Measurements from ENCODE around the gene SULT4A1.
"Not testable (repeated sequence)": the region's sequence is repeated elsewhere in the genome, so short reads cannot be mapped to it uniquely, and the experiment has no call there.

SULT4A1 gene

DNA sequence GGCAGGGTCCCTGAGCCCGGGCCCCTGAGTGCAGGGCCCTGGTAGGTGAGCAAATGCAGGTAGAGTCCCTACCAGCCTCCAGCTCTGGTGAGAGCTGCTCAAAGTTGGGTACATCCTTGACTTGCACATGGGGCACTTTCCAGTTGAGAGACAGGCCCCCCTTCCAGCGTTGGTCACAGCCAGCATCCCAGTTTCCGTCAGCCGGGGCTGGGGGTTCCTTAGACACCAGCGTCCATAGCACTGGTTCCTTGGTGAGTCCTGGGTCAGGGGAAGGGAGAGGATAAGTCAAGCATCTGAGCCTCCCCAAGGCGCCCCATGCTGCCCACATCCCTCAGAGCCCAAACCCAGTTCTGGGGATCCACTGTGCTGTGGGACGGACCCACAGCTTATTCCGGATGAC is 23.9 kb upstream of the SULT4A1 start:
- no peak for DNase-seq (ENCODE audit: low spot score)

DNA sequence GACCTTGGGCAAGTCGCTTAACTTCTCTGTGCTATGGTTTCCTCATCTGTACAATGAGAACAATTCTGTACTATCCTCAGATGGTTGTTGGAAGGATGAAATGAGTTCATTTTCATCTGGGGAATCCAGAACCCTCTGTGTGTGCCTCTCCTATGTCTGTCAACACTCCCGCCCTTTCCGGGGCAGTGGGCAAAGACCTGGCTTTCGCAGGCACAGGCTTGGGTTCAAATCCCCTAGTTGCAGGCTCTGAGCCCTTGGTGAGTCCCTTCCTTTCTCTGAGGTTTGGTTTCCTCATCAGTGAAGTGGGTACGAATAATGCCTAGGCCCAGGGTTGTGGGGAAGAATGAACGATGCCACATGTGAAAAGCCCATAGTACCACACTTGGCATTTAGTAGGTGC is 23.5 kb upstream of the SULT4A1 start:
- no peak for DNase-seq (ENCODE audit: low spot score)

DNA sequence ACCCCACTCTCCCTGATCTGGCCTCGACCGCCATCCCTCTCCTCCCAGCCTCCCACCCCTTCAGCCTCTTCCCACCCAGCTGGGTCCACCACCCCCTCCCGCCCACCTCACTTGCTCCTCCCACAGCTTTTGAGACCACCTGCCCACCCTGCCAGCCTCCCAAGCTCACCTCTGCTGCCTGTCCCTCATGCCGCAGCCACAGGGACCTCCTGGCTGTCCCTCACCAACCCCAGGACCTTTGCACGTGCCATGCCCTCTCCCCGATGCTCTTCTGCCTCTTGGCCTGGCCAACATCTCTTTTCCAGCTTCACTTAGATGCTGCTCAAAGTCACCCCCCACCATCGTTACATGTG is 23.0 kb upstream of the SULT4A1 start:
- DNase-seq (ENCODE audit: low spot score), result no peak

DNA sequence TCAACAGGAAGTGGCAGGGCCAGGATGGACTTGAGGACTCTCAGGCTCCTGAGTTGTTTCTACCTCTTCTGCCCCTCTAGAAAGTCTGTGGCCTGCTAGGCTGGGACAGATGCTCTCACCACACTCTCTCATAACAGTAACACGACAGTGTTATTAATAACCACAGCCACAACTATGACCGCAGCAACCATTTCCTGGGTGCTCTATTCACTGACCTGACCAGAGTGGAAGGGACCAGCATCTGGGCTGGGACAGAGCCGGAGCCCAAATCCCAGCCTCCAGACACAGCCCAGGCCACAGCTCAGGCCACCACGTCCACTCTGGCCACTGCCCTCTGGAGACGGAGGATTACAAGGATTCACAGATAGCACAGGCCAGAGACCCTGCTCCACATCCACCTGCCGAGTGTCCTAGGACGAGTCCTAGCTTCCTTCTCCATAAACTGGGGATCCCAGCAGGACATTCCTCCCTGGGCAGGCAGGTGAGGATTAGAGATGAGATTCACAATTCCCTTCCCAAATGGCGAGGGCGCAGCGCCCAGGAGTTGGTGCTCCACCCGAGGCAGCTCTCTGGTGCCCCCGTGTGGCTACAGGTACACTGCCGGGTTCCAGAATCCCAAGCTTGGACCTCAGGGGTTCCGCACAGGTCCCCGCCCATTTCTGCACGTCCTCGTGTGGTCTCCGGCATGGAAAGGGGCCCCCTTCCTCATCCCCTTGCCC is 22.4 kb upstream of the SULT4A1 start:
- DNase-seq (ENCODE audit: low spot score), result peak; percentile 60

DNA sequence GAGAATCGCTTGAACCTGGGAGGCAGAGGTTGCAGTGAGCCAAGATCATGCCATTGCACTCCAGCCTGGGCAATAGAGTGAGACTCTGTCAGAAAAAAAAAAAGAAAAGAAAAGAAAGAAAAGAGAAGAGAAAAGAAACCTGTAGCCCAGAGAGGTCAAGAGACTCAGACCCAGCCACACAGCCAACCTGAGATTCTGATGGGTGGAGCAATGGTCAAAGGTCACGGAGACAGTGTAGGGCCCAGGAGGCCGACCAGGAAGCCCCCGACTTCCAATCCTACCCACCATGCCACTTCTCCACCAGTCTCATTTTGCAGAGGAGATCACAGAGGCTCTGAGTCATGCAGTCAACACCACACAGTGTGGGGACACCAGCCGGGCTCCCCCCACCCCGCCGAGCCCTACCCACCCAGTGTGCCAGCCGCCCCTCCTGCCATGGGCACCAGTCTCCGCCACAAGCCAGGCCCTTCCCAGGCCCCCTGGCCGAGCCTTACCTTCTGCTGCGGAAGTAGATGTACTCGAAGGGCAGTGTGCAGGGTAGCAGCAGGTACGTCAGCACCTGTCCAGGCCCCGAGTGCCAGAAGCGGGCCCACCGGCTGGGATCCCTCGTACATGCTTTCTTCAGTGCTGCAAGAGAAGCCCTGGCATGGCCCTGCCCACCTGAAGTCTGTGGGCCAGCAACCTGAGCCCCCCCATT is 21.6 kb upstream of the SULT4A1 start:
- DNase-seq (ENCODE audit: low spot score), result no peak

DNA sequence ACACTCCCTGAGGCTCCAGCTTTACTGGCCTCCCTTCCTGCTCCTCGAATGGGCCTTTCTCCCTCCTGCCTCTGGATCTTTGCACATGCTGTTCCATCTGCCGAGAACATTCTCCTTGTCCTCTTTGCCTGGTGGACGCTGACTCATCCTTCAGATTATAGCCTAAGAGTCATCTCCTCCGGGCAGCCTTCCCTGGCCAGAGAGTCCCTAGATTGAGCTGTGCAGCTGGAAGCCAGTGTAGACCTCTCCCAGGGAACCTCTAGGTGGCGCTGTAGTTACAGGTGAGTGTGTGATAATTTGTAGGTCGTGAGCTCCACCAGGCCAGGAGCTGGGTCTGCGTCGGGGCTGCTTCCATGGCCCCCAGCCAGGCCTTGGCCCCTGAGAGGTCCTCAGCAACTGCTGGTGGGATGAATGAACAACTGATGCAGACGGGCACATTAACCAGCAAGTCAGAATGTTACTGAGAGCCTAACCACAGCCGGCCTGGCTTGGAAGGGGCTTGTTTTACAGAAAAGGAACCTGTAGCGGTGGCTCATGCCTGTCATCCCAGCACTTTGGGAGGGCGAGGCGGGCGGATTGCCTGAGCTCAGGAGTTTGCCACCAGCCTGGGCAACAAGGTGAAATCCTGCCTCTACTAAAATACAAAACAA is 20.8 kb upstream of the SULT4A1 start:
- peak; percentile 83 for DNase-seq (ENCODE audit: low spot score)

DNA sequence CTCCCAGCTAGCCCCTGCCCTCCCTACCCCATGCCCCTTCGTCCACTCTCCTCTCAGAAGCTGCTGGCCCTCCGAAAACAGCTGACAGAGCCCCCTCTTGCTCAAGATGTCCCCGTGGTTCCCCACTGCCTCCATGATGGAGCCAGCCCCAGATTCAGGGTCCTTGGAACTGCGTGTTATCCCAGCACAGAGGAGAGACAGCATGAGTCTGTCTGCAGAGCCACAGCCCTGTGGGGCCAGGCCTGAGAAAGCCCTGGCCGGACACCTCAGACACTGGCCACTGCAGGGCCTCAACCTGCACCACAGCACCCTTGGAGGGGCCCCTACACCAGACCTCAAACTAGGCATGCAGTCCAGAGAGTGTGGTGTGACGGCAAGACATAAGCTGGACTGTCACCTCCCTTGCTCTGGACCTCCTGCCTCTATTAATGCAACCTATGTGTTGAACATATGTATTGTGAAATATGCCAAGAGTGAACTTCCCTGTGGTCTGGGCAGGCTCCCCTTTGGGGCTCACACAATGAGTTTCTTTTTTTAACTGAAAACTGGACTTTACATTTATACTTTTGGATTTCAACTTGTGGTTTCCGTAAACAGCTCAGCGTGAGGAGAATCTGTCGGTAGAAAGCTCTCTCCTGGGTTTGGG is 19.9 kb upstream of the SULT4A1 start:
- no peak for DNase-seq (ENCODE audit: low spot score)

DNA sequence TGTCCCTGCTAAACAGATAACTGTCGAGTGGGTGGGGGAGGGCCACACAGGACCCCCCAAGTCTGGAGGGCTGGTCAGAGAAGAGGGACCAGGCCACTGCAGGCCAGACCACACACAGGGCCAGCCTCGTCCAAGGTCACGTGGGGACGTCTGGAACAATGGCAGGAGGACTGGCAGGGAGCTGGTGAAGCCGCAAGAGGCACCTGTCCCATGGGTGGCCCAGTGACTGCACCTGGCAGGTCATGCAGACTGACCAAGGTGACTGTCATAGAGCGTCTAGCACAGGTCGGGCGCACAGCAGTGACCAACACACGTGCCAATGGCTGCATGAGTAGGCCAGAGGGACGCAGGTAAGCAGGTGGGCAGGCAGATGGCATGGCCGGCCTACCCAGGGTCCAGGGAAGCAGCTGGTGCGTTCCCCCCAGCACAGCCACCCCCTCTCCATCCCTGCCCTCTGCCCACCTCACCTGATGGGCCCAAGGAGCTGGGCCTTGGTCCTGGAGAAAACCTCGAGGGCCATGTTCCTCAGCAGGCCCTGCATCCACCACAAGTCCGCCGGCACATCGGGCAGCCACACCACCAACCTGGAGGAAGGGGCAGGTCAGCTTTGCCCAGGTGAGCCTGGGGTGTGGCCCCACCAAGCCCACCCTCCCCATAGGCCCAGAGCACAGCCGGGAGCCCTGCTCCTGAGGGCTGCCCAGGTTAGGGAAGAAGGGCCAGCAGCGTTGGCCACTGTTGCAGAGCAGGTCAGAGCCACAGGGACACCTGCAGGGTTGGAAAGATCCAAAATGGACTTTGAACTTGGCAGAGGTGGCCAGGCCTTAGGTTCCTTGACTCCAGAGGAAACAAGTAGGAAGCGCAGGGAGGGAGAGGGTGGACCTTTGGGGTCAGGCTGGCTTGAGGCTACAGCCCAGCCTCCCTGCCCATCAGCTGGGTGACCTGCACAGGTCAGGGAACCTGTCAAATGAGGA is 19.1 kb upstream of the SULT4A1 start:
- no peak for DNase-seq (ENCODE audit: low spot score)

DNA sequence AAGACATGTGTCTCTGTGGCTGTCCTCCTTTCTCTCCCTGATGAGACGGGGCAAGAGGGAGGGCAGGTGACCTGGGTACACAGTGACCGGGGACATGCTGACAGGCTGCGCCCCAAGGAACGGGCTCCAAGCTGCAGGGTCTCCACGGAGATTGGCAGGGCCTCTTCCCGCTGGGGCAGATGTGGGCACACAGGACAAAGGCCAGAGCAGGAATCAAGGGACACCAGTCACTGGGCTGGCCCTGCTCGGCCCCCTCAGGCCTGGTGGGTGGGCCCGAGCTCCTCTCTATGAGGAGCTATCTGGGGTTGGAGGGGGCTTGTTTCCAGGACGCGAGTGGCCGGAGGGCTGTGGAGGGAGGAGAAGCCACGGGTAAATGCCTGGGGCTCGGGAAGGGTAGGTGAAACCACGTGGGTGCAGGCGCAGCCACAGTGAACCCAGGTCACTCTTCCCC is 18.3 kb upstream of the SULT4A1 start:
- no peak for DNase-seq (ENCODE audit: low spot score)

DNA sequence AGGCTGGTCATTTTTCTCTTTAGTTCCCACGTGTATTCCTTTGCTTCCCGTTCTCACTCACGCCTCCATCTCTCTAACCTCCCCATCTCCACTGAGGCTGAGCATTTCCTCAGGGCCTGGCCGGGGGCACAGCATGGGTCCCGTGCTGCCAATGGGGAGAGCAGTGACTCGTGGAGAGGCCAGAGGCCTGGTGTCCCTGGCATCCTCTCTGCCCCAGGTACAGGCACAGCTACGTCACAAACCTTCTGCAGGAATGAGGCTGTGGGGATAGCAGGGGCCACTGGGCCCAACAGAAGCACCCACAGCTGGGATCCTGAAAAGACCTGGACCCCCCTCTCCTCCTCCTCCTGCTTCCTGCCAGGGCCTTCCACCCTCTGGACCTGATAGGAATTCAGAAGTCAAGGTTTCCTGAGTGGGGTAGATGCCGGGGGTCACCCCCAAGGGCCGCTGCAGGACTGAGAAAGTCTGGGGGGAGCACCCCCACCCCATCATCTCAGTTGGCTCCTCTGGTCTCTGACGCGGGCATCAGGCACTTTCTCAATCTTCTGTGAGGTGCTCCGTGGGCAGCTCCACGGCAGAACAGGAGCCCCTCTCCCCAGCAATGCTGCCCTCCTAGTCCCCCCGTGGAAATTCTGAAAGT is 17.7 kb upstream of the SULT4A1 start:
- no peak for DNase-seq (ENCODE audit: low spot score)

DNA sequence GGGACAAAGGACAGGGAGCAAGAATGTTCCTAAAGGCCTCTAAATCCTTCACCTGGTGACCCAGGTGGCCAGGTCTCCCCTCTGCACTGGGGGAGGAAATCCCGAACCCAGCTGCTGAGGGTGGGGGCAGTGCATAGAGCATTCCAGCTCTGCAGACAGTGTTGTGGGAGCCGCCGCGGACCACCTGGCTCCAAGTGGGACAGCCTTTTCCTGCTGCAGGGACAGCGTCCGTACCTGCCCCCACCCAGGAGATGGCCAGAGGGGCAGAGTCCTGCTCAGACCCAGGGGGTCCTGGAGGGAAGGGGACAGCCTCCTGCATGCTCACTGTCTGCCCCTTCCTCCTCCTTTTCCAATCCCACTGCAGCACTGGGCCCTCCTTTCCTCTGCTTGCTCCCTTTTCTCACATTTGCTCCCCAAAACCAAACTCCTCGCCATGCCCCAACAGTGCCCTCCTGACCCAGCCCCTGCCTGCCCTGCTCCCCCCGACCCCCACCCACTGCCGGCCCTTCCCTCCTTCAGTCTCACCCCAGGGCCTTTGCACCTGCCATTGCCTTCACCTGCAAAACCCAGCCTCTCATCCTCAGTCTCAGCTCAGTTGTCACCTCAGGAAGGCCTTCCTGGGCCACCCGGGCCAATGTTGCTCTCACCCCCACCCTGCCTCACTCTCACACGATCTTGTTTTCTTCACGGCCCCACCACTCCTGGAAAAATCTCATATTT is 16.7 kb upstream of the SULT4A1 start:
- DNase-seq (ENCODE audit: low spot score), result no peak

DNA sequence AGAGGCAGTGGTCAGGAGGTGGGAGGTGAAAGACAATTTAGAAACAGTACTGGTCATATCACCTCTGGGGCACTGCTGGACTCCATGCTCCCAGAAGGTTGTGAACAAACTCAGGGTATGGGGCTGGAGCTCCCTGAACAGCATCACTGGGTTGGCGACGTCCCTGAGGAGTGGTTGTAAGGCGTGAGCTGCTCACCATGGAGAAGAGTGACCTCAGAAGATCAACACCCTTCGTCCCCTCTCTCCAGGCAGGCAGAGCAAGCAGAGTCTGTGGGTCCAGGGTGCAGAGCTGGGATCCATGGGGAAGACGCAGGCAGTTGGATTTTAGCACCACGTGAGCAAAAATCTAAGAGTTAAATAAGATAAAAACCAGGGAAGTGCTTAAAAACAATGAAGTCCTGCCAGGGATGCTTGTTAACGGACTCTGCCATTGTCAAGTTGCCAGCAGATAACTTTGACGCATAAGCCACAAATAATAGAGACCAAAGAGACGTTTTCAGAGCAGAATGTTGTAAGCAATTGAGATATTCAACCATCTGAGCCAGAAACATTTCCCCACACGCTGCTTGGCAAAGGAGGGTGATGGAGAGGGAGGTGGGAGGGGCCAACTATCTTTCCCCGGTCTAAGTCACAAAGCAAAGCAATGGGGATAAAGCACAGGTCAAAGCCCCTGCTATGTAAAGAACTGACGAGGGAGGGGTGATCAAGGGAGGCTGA is 15.9 kb upstream of the SULT4A1 start:
- no peak for DNase-seq (ENCODE audit: low spot score)

DNA sequence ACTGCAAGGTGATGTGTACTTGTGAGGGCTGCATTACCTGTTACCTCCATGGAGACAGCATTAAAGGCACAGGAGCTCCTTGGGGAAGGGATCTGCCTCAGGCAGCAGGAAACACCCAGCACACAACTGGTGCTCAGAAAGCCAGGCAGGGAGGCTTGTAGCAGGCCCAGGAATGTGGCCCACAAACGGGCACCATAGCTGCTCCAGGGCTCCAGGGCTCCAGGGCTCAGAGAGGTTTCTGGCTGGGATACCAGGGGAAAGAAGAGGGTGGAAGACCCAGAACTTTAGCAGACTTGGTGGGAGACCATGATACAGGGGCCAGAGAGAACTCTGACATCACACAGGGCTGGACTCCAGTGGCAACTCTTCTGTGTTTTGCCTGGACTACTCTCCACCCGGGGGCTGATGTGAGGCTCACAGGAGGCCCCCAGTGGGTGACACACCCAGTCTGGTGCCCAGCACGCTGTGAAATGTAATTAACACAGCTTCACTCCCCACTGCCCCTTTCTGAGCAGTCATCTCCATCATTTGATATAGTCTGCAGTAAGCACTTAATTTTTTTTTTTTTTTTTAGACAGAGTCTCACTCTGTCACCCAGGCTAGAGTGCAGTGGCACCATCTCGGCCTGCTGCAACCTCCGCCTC is 14.7 kb upstream of the SULT4A1 start:
- DNase-seq (ENCODE audit: low spot score), result no peak

DNA sequence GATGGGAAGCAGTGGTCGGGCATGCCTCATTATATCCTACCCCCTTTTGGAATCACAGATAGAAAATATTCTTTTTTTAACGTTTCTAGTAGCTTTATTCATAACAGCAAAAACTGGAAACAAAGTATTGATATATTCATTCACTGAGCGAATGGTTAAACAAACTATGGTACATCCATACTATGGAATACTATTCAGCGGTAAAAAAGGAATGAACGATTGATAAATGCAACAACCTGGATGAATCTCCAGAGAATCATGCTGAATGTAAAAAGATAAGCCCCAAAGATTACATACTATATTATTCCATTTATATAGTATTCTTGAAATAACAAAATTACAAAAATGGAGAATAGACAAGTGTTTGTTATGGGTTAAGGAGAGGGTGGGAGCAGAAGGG is 7.5 kb upstream of the SULT4A1 start:
- DNase-seq (ENCODE audit: low spot score), result no peak

DNA sequence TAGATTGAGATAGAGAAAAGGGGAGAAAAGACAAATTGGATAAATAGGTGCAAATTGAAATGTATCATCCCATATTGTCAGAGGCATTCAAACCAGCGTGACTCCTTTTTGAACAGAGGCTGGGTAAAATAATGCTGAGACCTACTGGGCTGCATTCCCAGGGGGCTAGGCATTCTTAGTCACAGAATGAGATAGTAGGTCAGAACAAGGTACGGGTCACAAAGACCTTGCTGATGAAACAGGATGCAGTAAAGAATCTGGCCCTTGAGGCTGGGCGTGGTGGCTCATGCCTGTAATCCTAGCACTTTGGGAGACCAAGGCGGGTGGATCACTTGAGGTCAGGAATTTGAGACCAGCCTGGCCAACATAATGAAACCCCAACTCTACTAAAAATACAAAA is 6.7 kb upstream of the SULT4A1 start:
- DNase-seq (ENCODE audit: low spot score), result not testable (repeated sequence)

DNA sequence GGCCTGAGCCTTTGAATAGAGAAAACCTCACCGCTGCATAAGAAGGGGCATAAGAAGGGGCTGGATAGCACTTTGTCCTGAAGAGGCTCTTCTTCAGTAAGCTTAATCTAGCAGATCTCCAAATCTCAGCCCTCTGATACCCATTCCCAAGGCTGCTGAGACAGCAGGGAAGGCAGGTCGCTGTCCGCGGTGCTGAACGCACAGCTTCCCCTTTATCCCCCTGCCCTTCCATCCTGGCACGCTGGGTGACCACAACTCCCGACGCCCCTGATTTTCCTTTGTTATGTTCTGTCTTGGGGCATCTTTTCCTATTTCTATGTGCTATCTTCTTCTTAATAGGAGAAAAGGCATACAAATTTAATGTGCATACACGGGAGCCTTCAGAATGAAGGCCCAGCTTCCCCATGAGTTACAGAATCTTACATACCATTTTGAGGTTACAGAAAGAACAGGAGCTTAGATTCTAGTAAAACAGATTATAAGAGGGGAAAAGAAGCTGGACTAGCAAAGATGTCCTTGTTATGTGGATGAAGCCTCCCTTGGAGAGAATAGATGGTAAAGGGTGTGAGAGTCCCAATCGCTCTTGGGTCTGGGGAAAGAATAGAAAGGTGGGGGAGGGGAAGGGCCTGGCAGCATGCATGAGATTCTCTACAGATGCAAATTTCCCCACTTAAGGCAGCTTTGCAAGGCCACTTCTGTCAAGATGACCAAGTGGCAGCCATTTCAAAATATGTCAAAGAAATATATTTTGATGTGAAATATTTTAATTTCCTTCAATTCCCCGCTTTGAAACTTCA is 5.7 kb upstream of the SULT4A1 start:
- DNase-seq (ENCODE audit: low spot score), result peak; percentile 36

DNA sequence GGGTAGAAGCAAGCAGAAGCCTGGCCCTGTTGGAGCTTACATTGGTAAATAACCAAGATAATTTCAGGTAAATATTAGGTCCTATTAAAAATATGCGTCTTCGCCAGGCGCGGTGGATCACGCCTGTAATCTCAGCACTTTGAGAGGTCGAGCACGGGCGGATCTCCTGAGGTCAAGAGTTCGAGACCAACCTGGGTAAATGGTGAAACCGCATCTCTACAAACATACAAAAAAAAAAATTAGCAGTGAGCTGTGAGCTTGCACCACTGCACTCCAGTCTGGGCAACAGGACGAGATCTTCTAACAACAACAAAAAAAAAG is 529 bp upstream of the SULT4A1 start:
- no peak for DNase-seq (ENCODE audit: low spot score)

DNA sequence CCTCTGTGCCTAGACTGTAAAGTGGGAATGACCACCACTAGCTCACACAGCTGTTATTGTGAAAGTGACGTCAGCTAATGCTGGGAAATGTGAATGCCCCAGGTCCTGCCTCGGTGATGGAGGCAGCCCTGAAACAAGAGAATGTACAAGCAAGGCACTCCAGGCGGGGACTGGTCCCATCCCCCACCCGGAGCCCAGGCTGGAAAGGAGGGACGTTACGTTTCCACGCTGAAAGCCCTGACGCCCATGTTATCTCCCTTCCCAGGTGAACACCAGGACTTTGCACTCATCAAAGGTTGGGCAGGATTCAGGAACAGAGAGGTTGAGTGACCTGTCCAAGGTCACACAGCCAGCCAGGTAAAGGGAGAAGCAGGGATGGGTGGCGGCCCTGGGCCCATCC is 784 bp downstream of the SULT4A1 start:
- no peak for DNase-seq (ENCODE audit: low spot score)

DNA sequence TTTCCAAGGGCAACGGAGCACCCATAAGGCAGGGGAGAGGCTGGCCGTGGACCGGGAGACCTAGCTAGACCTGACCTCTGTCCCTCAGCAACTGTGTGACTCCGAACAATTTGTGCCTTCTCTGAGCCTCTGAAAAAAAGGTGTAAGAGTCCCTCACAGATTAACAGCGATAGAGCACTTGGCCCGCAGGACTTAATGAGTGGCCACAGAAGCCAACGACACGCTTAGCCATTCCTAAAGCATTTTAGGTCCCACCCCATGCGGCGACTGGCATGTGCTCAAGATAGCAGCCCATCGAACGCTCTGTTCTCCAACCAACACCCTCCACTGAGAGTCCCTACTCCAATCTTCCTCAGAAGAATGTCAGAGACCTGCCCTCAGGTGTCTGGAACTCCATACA is 1.5 kb downstream of the SULT4A1 start:
- DNase-seq (ENCODE audit: low spot score), result no peak

Measured in NAMALWA (cell line).